ENCODE measurements around the gene ASPSCR1. TPM values are rescaled to one million over a fixed set of nuclear protein-coding genes. Genes with fewer than 3 reads are reported as not detected.

Gene ASPSCR1
- total and polyA plus RNA-seq, 2 of the 13 experiments (the other 11 are each of a cell fraction or from before 2014, with no cell fraction given), result 274 to 314 TPM

DNA sequence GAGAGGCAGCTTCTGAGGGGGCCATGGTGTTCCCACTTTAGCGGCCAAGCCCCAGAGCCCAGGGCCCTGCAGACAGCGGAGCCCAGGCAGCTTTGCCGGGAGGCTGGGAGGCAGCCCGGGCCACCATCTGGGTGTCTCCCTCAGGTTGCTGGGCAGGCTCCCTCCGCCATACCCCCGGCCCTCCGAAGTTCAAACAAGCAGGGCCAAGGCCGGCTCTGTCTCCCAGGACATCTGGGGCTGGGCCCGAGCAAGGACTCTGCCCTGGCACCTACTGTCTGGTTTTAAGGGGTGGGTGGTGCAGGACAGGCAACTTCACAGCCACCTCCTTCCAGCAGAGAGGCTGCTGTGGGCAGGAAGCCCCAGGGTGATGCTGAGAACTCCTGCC lies 85.5 kb downstream of the ASPSCR1 start:
- no TSS peak for BruUV-seq (replicated peaks)
- Histone ChIP-seq H3K79me2 (ENCODE audit: insufficient read depth, low read length) (peaks cover 20% of the 10 kb centered on the region), H3K4me1 (ENCODE audit: insufficient read depth, low read length) (peaks cover 35% of the 10 kb centered on the region), H3K9me3 (ENCODE audit: low read length) (no peaks in the 10 kb centered on the region), H3K4me2 (ENCODE audit: low read depth, low read length) (no peak overlapping the region), H2AFZ (ENCODE audit: low read length) (no peak overlapping the region), H3K27me3 (ENCODE audit: control insufficient read depth in 1 of 2, insufficient read depth in 2 of 2, low read length in 2 of 2) (no peaks in the 10 kb centered on the region), H3K36me3 (replicated peaks in 1 of 2; ENCODE audit: control insufficient read depth in 1 of 2, insufficient read depth in 2 of 2, low read length in 2 of 2) (peaks cover 31 to 54% of the 10 kb centered on the region in 2 experiments), H3K27ac (ENCODE audit: extremely low read length, insufficient read depth, low read length) (no peak overlapping the region), H4K20me1 (ENCODE audit: insufficient read depth, low read length) (no peaks in the 10 kb centered on the region), H3K9ac (ENCODE audit: insufficient read depth, low read depth, low read length) (no peak overlapping the region), H3K4me3 (replicated peaks in 1 of 3; ENCODE audit: insufficient read depth in 1 of 3, low read depth in 2 of 3, low read length in 3 of 3) (no peak overlapping the region)
- FAIRE-seq (no peak), ATAC-seq (no peak), DNase-seq (ENCODE audit: low spot score) (no peak)
- ChIA-PET POLR2A (interaction anchor here (0.6 to 1.2 kb wide), 3 partner anchors 8 to 21 kb away, joined by 3 read pairs; no protein-coding TSS in a partner anchor), CTCF (ENCODE audit: low intra/inter-chr PET ratio, low total read pairs) (no interaction called here)
- in situ Hi-C loops (cut with HindIII; ENCODE audit: extremely low pct_ligation_motif_present, low pct_unique_long_range_greater_than_20kb), result no loop called here
- intact Hi-C loops (cut with micrococcal nuclease; ENCODE audit: unreplicated experiment), result no loop called here
- TF ChIP-seq ZNF468 (CRISPR knock-in tag; IDR thresholded peaks at IDR 0.05) (0 out of 2 replicates have a peak, but pooled peaks have one; percentile 37), DNMT3B (CRISPR knock-in tag; conservative IDR thresholded peaks at IDR 0.05) (no peak), ZNF549 (CRISPR knock-in tag; IDR thresholded peaks at IDR 0.05) (no peak), AGO2 (optimal IDR thresholded peaks at IDR 0.05; ENCODE audit: low read depth, low read length) (peak; percentile 31), CEBPB (IDR thresholded peaks at IDR 0.05; ENCODE audit: borderline replicate concordance, low read depth, low read length) (no peak)
- TF ChIP-seq, protein P1, sequence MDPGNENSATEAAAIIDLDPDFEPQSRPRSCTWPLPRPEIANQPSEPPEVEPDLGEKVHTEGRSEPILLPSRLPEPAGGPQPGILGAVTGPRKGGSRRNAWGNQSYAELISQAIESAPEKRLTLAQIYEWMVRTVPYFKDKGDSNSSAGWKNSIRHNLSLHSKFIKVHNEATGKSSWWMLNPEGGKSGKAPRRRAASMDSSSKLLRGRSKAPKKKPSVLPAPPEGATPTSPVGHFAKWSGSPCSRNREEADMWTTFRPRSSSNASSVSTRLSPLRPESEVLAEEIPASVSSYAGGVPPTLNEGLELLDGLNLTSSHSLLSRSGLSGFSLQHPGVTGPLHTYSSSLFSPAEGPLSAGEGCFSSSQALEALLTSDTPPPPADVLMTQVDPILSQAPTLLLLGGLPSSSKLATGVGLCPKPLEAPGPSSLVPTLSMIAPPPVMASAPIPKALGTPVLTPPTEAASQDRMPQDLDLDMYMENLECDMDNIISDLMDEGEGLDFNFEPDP (CRISPR knock-in tag; conservative IDR thresholded peaks at IDR 0.05), result no peak
- TF ChIP-seq, protein P2, sequence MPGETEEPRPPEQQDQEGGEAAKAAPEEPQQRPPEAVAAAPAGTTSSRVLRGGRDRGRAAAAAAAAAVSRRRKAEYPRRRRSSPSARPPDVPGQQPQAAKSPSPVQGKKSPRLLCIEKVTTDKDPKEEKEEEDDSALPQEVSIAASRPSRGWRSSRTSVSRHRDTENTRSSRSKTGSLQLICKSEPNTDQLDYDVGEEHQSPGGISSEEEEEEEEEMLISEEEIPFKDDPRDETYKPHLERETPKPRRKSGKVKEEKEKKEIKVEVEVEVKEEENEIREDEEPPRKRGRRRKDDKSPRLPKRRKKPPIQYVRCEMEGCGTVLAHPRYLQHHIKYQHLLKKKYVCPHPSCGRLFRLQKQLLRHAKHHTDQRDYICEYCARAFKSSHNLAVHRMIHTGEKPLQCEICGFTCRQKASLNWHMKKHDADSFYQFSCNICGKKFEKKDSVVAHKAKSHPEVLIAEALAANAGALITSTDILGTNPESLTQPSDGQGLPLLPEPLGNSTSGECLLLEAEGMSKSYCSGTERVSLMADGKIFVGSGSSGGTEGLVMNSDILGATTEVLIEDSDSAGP (CRISPR knock-in tag; IDR thresholded peaks at IDR 0.05; ENCODE audit: borderline replicate concordance), result 0 out of 2 replicates have a peak, but pooled peaks have one; percentile 1
- TF ChIP-seq, protein P3, sequence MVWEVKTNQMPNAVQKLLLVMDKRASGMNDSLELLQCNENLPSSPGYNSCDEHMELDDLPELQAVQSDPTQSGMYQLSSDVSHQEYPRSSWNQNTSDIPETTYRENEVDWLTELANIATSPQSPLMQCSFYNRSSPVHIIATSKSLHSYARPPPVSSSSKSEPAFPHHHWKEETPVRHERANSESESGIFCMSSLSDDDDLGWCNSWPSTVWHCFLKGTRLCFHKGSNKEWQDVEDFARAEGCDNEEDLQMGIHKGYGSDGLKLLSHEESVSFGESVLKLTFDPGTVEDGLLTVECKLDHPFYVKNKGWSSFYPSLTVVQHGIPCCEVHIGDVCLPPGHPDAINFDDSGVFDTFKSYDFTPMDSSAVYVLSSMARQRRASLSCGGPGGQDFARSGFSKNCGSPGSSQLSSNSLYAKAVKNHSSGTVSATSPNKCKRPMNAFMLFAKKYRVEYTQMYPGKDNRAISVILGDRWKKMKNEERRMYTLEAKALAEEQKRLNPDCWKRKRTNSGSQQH (CRISPR knock-in tag; IDR thresholded peaks at IDR 0.05; ENCODE audit: low read depth), result no peak
- 100% methylated on average over 1 of the region's 9 CpGs for WGBS (ENCODE audit: low lambda C conversion rate)
